VCaP (cell line): Measurements from ENCODE around the gene CCDC60.

Experiments used
- H3K27ac ChIP-seq: fragments of 450-650 bp; 2 replicates; pipeline ENCODE4 v1.5.1; 2017
- CTCF ChIP-seq: fragments of 450-650 bp; conservative IDR thresholded peaks from 2 replicates; pipeline ENCODE4 v1.5.1; 2017; ENCODE audit warnings: mild to moderate bottlenecking, moderate library complexity

CCDC60 gene

GRCh38 chr12:119578112-119578511 is 243.6 kb downstream of the CCDC60 start:
- no peak overlapping the region for H3K27ac ChIP-seq
- TF ChIP-seq CTCF, result no peak

- H3K27ac ChIP-seq, result no peak overlapping the region
- TF ChIP-seq CTCF, result no peak
Observed at GRCh38 chr12:119589097-119589496, 254.6 kb downstream of the CCDC60 start.

GRCh38 chr12:119589634-119590033 is 255.1 kb downstream of the CCDC60 start:
- no peak overlapping the region for H3K27ac ChIP-seq
- TF ChIP-seq CTCF, result no peak
